Fibroblast of the conjunctiva (primary cell): ENCODE measurements around the gene GGA2.
"Not testable (repeated sequence)": the region's sequence is repeated elsewhere in the genome, so short reads cannot be mapped to it uniquely, and the experiment has no call there.

Source experiments
- DNase-seq: peaks from one replicate; pipeline ENCODE4 v3.0.0-alpha.2; 2010; ENCODE audit warnings: low read depth

GGA2 gene

GRCh38 chr16:23510164-23510914, at the start of gene GGA2:
Gene GGA2, minus strand, starts transcription at chr16:23510494. Its CDS starts 83 bp downstream, at chr16:23510411.
- peak; percentile 41 for DNase-seq

- peak; percentile 6 for DNase-seq
Observed at GRCh38 chr16:23557779-23558702, 47.7 kb upstream of the GGA2 start.

- DNase-seq: peak; percentile 95
Observed at GRCh38 chr16:23556881-23557778, 46.8 kb upstream of the GGA2 start, which contains the start of the genes EARS2 and UBFD1. Gene EARS2, minus strand, starts transcription at chr16:23557350. Its CDS starts 7 bp downstream, at chr16:23557343. Gene UBFD1, plus strand, starts transcription at chr16:23557727. Its CDS starts 16 bp downstream, at chr16:23557743.

- no peak for DNase-seq
Observed at GRCh38 chr16:23554536-23554935, 44.2 kb upstream of the GGA2 start.

- no peak for DNase-seq
Observed at GRCh38 chr16:23552161-23552560, 41.9 kb upstream of the GGA2 start.

- no peak for DNase-seq
Observed at GRCh38 chr16:23549938-23550337, 39.6 kb upstream of the GGA2 start.

GRCh38 chr16:23544436-23544835, 34.1 kb upstream of the GGA2 start:
- no peak for DNase-seq

GRCh38 chr16:23540817-23541178, 30.5 kb upstream of the GGA2 start:
- not testable (repeated sequence) for DNase-seq

- DNase-seq: no peak
Observed at GRCh38 chr16:23539984-23540816, 29.9 kb upstream of the GGA2 start.

GRCh38 chr16:23538919-23539278, 28.6 kb upstream of the GGA2 start:
- no peak for DNase-seq

- DNase-seq: no peak
Observed at GRCh38 chr16:23537390-23537789, 27.1 kb upstream of the GGA2 start.

GRCh38 chr16:23535901-23536300, 25.6 kb upstream of the GGA2 start:
- DNase-seq: no peak

GRCh38 chr16:23534868-23535860, 24.9 kb upstream of the GGA2 start:
- no peak for DNase-seq

GRCh38 chr16:23532448-23532847, 22.2 kb upstream of the GGA2 start:
- no peak for DNase-seq

- DNase-seq: no peak
Observed at GRCh38 chr16:23530062-23530461, 19.8 kb upstream of the GGA2 start.

- DNase-seq: no peak
Observed at GRCh38 chr16:23528644-23529310, 18.5 kb upstream of the GGA2 start.

- DNase-seq: no peak
Observed at GRCh38 chr16:23527961-23528643, 17.8 kb upstream of the GGA2 start.

- DNase-seq: no peak
Observed at GRCh38 chr16:23524886-23525285, 14.6 kb upstream of the GGA2 start.
